Posterior vena cava (tissue), 2 donors: Measurements from ENCODE around the gene C10orf71. TPM values are rescaled to one million over a fixed set of nuclear protein-coding genes. Genes with fewer than 3 reads are reported as not detected.
A peak's percentile ranks its signal among the peaks of the same experiment; 100 is the strongest.

Experiments used
- DNase-seq: peaks from one replicate; pipeline ENCODE4 v3.0.0-alpha.2; 2020; ENCODE audit warnings: low spot score
- intact Hi-C, 2 donors: fragments of 100-400 bp; cut with DNase I; formaldehyde crosslinking; loops; one replicate each; pipeline versions ENCODE4 v1.14.1 to v1.14.2; 2022 to 2023
- total RNA-seq, 2 donors: library from RNA; stranded (reverse); fragmentation: NEBNext Ultra II Directional; extraction: Animal tissue kit (Norgen Biotek cat#: 25700); gene quantifications; one replicate each; pipeline ENCODE4 v1.2.1, GENCODE V29; 2021
- donor health status: DM: yes; HTN: yes; CAD: no.
- donor health status: DM: yes; HTN: yes; CAD: no.

The C10orf71 gene
- total RNA-seq, 2 donors from 2014 or later = 0.10 to 0.23 TPM

- intact Hi-C loops = no loop called here
- peak; percentile 87 for DNase-seq
Measured at GRCh38 chr10:49272251-49273081, 26.5 kb upstream of the C10orf71 start.

GRCh38 chr10:49273082-49273465 is 25.9 kb upstream of the C10orf71 start:
- intact Hi-C loops = no loop called here
- DNase-seq = no peak

GRCh38 chr10:49273626-49274025 is 25.3 kb upstream of the C10orf71 start:
- intact Hi-C loops = no loop called here

GRCh38 chr10:49274886-49275285 is 24.1 kb upstream of the C10orf71 start:
- DNase-seq = no peak

More at GRCh38 chr10:49273626-49274025, 25.3 kb upstream of the C10orf71 start:
- DNase-seq = no peak

GRCh38 chr10:49275896-49276295 is 23.1 kb upstream of the C10orf71 start:
- intact Hi-C loops = no loop called here
- no peak for DNase-seq

More at GRCh38 chr10:49274886-49275285, 24.1 kb upstream of the C10orf71 start:
- intact Hi-C loops = no loop called here

GRCh38 chr10:49276596-49276995 is 22.4 kb upstream of the C10orf71 start:
- no peak for DNase-seq
- intact Hi-C loops = no loop called here

- intact Hi-C loops = loop anchor here in 1 of 2 donors (1.0 kb wide), 1 partner anchor 39 kb away; no protein-coding TSS in a partner anchor
- no peak for DNase-seq
Measured at GRCh38 chr10:49277973-49278372, 21.0 kb upstream of the C10orf71 start.

- intact Hi-C loops = no loop called here
- no peak for DNase-seq
Measured at GRCh38 chr10:49278497-49278981, 20.4 kb upstream of the C10orf71 start.

GRCh38 chr10:49279015-49279880 is 19.7 kb upstream of the C10orf71 start:
- intact Hi-C loops = no loop called here
- no peak for DNase-seq

- no peak for DNase-seq
- intact Hi-C loops = no loop called here
Measured at GRCh38 chr10:49280001-49280408, 19.0 kb upstream of the C10orf71 start.

GRCh38 chr10:49281461-49281860 is 17.5 kb upstream of the C10orf71 start:
- intact Hi-C loops = no loop called here
- DNase-seq = no peak

- no peak for DNase-seq
- intact Hi-C loops = no loop called here
Measured at GRCh38 chr10:49282306-49282705, 16.7 kb upstream of the C10orf71 start.

GRCh38 chr10:49282879-49283341 is 16.1 kb upstream of the C10orf71 start:
- DNase-seq = no peak
- intact Hi-C loops = no loop called here

GRCh38 chr10:49283491-49283890 is 15.5 kb upstream of the C10orf71 start:
- no peak for DNase-seq
- intact Hi-C loops = no loop called here

- DNase-seq = peak; percentile 43
Measured at GRCh38 chr10:49284356-49284755, 14.6 kb upstream of the C10orf71 start.

GRCh38 chr10:49285232-49285631 is 13.7 kb upstream of the C10orf71 start:
- intact Hi-C loops = no loop called here
- DNase-seq = peak; percentile 16

More at GRCh38 chr10:49284356-49284755, 14.6 kb upstream of the C10orf71 start:
- intact Hi-C loops = no loop called here

- intact Hi-C loops = no loop called here
- DNase-seq = peak; percentile 36
Measured at GRCh38 chr10:49286686-49287085, 12.3 kb upstream of the C10orf71 start.

- DNase-seq = no peak
- intact Hi-C loops = no loop called here
Measured at GRCh38 chr10:49287689-49288340, 11.2 kb upstream of the C10orf71 start.

GRCh38 chr10:49288341-49289065 is 10.5 kb upstream of the C10orf71 start:
- intact Hi-C loops = no loop called here

More at GRCh38 chr10:49288341-49289065, 10.5 kb upstream of the C10orf71 start:
- DNase-seq = peak; percentile 30
